RWPE2 (cell line): ENCODE data around the gene NYAP2.

Source experiments
- ATAC-seq: fragments of 200-7000 bp; cut with Tn5 transposase; 3 replicates; pipeline ENCODE4 v1.9.1; 2021; ENCODE audit warnings: low read depth
- DNase-seq: peaks from one replicate; pipeline ENCODE4 v3.0.0-alpha.2; 2020; ENCODE audit warnings: low spot score
- H3K27ac ChIP-seq: fragments of 450-650 bp; 2 replicates; pipeline ENCODE4 v1.5.1; 2017; ENCODE audit warnings: mild to moderate bottlenecking; ENCODE audit not compliant: poor library complexity, severe bottlenecking
- H3K27me3 ChIP-seq: fragments of 250-450 bp; sonication (Bioruptor Pico); 2 replicates; pipeline ENCODE4 v1.5.1; 2021; ENCODE audit warnings: mild to moderate bottlenecking, moderate library complexity; ENCODE audit not compliant: insufficient read depth, poor library complexity, severe bottlenecking
- H3K36me3 ChIP-seq: fragments of 250-450 bp; sonication (Bioruptor Pico); 2 replicates; pipeline ENCODE4 v1.5.1; 2020; ENCODE audit warnings: low read depth, mild to moderate bottlenecking, moderate library complexity
- H3K4me1 ChIP-seq: fragments of 250-450 bp; sonication (Bioruptor Pico); 2 replicates; pipeline ENCODE4 v1.5.1; 2021; ENCODE audit warnings: mild to moderate bottlenecking, moderate library complexity; ENCODE audit not compliant: insufficient read depth, poor library complexity, severe bottlenecking
- H3K4me3 ChIP-seq: fragments of 250-450 bp; sonication (Bioruptor Pico); 2 replicates; pipeline ENCODE4 v1.5.1; 2021; ENCODE audit warnings: mild to moderate bottlenecking, moderate library complexity; ENCODE audit not compliant: severe bottlenecking
- H3K9me3 ChIP-seq: fragments of 250-450 bp; sonication (Bioruptor Pico); 2 replicates; pipeline ENCODE4 v1.5.1; 2021; ENCODE audit warnings: mild to moderate bottlenecking, moderate library complexity; ENCODE audit not compliant: severe bottlenecking
- CTCF ChIP-seq: fragments of 450-650 bp; IDR thresholded peaks from one replicate; pipeline ENCODE4 v1.5.1; 2017; ENCODE audit warnings: mild to moderate bottlenecking, moderate library complexity; ENCODE audit not compliant: poor library complexity, severe bottlenecking

Gene NYAP2

DNA sequence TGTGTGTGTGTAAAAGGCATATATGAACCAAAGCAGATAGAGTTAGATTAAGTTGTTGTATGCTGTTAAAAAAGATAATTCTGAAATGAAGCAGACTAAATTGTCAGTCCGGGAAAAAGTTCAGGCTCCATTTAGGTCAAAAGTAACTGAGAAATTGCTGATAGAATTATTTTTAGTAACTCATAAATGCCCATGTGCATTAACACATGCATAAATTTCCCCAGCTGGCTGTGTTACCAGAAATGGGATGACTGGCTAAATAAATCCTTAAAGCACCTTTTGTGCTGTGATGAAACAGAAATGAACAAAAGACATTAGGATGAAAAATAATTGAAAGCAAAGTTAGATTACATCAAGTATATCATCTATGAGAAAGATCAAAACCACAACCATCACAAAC, 111.3 kb downstream of the NYAP2 start:
- Histone ChIP-seq H3K27me3 (no peaks in the 10 kb centered on the region), H3K9me3 (no peaks in the 10 kb centered on the region), H3K4me3 (no peak overlapping the region), H3K27ac (no peak overlapping the region), H3K36me3 (no peaks in the 10 kb centered on the region), H3K4me1 (no peaks in the 10 kb centered on the region)
- DNase-seq, result no peak
- no peak for ATAC-seq
- TF ChIP-seq CTCF, result no peak

- no peak for ATAC-seq
- H3K27me3 ChIP-seq, result no peaks in the 10 kb centered on the region
- TF ChIP-seq CTCF, result no peak
- no peaks in the 10 kb centered on the region for H3K4me1 ChIP-seq
- no peak overlapping the region for H3K27ac ChIP-seq
- no peaks in the 10 kb centered on the region for H3K9me3 ChIP-seq
- no peaks in the 10 kb centered on the region for H3K36me3 ChIP-seq
- no peak overlapping the region for H3K4me3 ChIP-seq
- DNase-seq, result no peak
Observed at GRCh38 chr2:225512469-225512868, 113.0 kb downstream of the NYAP2 start.

GRCh38 chr2:225512876-225513540, 113.5 kb downstream of the NYAP2 start:
- H3K27me3 ChIP-seq, result no peaks in the 10 kb centered on the region
- H3K4me3 ChIP-seq, result no peak overlapping the region
- no peak overlapping the region for H3K27ac ChIP-seq
- no peaks in the 10 kb centered on the region for H3K4me1 ChIP-seq
- no peak for TF ChIP-seq CTCF
- no peaks in the 10 kb centered on the region for H3K36me3 ChIP-seq
- DNase-seq, result no peak
- ATAC-seq, result no peak
- no peaks in the 10 kb centered on the region for H3K9me3 ChIP-seq

GRCh38 chr2:225515033-225515432, 115.5 kb downstream of the NYAP2 start:
- Histone ChIP-seq H3K4me1 (no peaks in the 10 kb centered on the region), H3K9me3 (no peaks in the 10 kb centered on the region), H3K4me3 (no peak overlapping the region), H3K27ac (no peak overlapping the region), H3K27me3 (no peaks in the 10 kb centered on the region), H3K36me3 (no peaks in the 10 kb centered on the region)
- ATAC-seq (no peak), DNase-seq (no peak)
- TF ChIP-seq CTCF, result no peak

DNA sequence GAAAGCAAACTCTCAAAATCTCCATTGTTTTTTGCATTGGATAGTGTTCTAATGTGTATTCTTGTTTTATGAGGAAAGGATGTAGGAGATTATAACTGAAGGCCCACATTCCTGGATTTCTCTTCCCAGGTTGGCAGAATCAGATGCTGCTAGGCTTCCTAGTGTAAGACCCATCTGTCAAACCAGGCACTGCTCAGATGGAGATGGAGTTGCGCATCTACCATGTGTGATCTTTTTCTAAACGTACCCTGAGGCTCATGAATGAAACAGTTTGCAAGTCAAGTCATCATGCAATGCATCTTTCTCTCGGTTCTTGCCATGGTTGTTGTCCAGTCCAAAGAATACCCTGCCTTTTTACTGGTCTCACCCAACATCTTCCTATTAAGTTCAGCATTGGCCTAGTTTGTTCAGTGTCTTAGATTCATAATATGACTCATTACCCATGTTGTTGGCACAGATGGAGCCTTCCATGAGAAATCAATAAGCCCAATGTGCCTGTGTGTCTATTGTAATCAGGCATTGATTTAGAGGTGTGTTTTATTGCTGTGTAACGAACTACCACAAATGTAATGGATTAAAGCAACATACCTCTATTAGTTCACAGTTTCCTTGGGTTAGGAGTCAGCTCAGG, 127.4 kb downstream of the NYAP2 start:
- H3K27me3 ChIP-seq, result no peaks in the 10 kb centered on the region
- H3K27ac ChIP-seq, result no peak overlapping the region
- ATAC-seq, result no peak
- H3K4me3 ChIP-seq, result no peak overlapping the region
- no peaks in the 10 kb centered on the region for H3K36me3 ChIP-seq
- H3K9me3 ChIP-seq, result no peaks in the 10 kb centered on the region
- no peak for DNase-seq
- no peak for TF ChIP-seq CTCF
- no peaks in the 10 kb centered on the region for H3K4me1 ChIP-seq
